OCI-LY1 (cell line): ENCODE measurements around the gene CBFA2T2.

ENCODE experiments used
- EZH2 ChIP-seq: fragments of 200-600 bp; sonication (generic), shearing (Covaris generic); IDR thresholded peaks from 2 replicates; pipeline ENCODE4 v1.8.0; 2017; ENCODE audit warnings: borderline replicate concordance, mixed run types, mild to moderate bottlenecking, antibody characterized with exemption, low read length, moderate library complexity, mixed read lengths
- TF ChIP-seq, protein P1 (sequence below): fragments of 200-600 bp; sonication (generic), shearing (Covaris generic); IDR thresholded peaks from 2 replicates; pipeline ENCODE4 v1.5.1; 2017; ENCODE audit warnings: mild to moderate bottlenecking, antibody characterized with exemption, low read length, moderate library complexity, mixed read lengths

DNA sequence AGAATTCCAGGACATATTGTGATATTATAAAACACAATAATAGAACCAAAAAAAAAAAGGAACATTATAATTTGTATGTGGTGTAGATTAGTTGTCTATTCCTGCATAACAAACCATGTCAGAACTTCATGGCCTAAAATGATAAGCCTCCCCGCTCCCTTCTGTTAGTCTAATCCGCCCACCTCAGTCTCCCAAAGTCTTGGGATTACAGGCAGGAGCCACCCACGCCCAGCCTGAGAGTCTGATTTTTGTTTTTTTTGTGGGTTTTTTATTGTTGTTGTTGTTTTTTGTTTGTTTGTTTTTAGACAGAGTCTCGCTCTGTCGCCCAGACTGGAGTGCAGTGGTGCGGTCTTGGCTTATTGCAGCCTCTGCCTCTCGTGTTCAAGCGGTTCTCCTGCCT, 111.1 kb downstream of the CBFA2T2 start:
- TF ChIP-seq, protein P1, sequence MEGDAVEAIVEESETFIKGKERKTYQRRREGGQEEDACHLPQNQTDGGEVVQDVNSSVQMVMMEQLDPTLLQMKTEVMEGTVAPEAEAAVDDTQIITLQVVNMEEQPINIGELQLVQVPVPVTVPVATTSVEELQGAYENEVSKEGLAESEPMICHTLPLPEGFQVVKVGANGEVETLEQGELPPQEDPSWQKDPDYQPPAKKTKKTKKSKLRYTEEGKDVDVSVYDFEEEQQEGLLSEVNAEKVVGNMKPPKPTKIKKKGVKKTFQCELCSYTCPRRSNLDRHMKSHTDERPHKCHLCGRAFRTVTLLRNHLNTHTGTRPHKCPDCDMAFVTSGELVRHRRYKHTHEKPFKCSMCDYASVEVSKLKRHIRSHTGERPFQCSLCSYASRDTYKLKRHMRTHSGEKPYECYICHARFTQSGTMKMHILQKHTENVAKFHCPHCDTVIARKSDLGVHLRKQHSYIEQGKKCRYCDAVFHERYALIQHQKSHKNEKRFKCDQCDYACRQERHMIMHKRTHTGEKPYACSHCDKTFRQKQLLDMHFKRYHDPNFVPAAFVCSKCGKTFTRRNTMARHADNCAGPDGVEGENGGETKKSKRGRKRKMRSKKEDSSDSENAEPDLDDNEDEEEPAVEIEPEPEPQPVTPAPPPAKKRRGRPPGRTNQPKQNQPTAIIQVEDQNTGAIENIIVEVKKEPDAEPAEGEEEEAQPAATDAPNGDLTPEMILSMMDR, result no peak
- no peak for TF ChIP-seq EZH2
